H1 (cell line): ENCODE measurements around the gene TPM1. TPM values are rescaled to one million over a fixed set of nuclear protein-coding genes. Genes with fewer than 3 reads are reported as not detected.

Source experiments
- CTCF ChIA-PET: fragments of 300-600 bp; sonication (Branson Sonifier 250); formaldehyde crosslinking; loops from one replicate; lab custom pipeline; 2021; ENCODE audit not compliant: partially characterized antibody; lab: Charles Lee
- POLR2A ChIA-PET: fragments of 300-600 bp; sonication (Branson Sonifier 250); formaldehyde crosslinking; loops from one replicate; lab custom pipeline; 2021; ENCODE audit warnings: inconsistent platforms; ENCODE audit not compliant: partially characterized antibody; lab: Charles Lee
- DNase-seq, 2 experiments: peaks; one replicate each; pipeline versions ENCODE4 v3.0.0 to v3.0.0-alpha.2; 2010 to 2022; ENCODE audit warnings: low spot score in 2 of 2, low read depth in 1 of 2, mixed read lengths in 1 of 2
- FAIRE-seq: peaks from 2 replicates; lab custom pipeline; 2011; peaks lifted over from hg19 to GRCh38; lab: Jason Lieb, UNC
- H2AFZ ChIP-seq: 2 replicates; pipeline ENCODE4 v1.8.1; 2012; ENCODE audit warnings: low read length, inconsistent platforms
- H2AK5ac ChIP-seq: 2 replicates; pipeline ENCODE4 v1.6.1; 2013; ENCODE audit warnings: low read depth, low read length
- H2BK120ac ChIP-seq: replicated peaks from 2 replicates; pipeline ENCODE3; 2013; ENCODE audit warnings: low read depth, low read length, inconsistent platforms
- H2BK12ac ChIP-seq: 2 replicates; pipeline ENCODE4 v1.6.1; 2013; ENCODE audit warnings: low read depth, low read length
- H2BK15ac ChIP-seq: 2 replicates; pipeline ENCODE4 v1.6.1; 2013; ENCODE audit warnings: low read length
- H2BK20ac ChIP-seq: 2 replicates; pipeline ENCODE4 v1.6.1; 2013; ENCODE audit warnings: low read length
- H2BK5ac ChIP-seq: 2 replicates; pipeline ENCODE4 v1.6.1; 2013; ENCODE audit warnings: low read depth, low read length
- H3K14ac ChIP-seq: 2 replicates; pipeline ENCODE4 v1.6.1; 2013; ENCODE audit warnings: inconsistent platforms; ENCODE audit not compliant: insufficient read length
- H3K18ac ChIP-seq: 2 replicates; pipeline ENCODE4 v1.6.1; 2013; ENCODE audit warnings: low read length; ENCODE audit errors: extremely low read depth
- H3K23ac ChIP-seq: 2 replicates; pipeline ENCODE4 v1.6.1; 2013; ENCODE audit warnings: inconsistent platforms; ENCODE audit not compliant: insufficient read length
- H3K23me2 ChIP-seq: 2 replicates; pipeline ENCODE4 v1.6.1; 2013; ENCODE audit warnings: low read depth, low read length
- H3K27ac ChIP-seq: 2 replicates; pipeline ENCODE4 v1.6.1; 2011; ENCODE audit warnings: low read depth, low read length, inconsistent platforms
- H3K27me3 ChIP-seq, 4 experiments: replicated peaks in 1 of 4; 1 replicate in 1 of 4; 2 replicates in 3 of 4; pipeline versions ENCODE4 v1.6.1 to v1.8.1; 2011 to 2013; ENCODE audit warnings: low read length in 3 of 4, mild to moderate bottlenecking in 3 of 4, inconsistent platforms in 2 of 4, mixed read lengths in 2 of 4, moderate library complexity in 1 of 4; ENCODE audit not compliant: control insufficient read depth in 3 of 4, insufficient read depth in 3 of 4; ENCODE audit errors: extremely low read depth in 1 of 4
- H3K36me3 ChIP-seq, 4 experiments: 2 replicates each; pipeline versions ENCODE4 v1.6.1 to v1.8.1; 2011 to 2013; ENCODE audit warnings: mild to moderate bottlenecking in 4 of 4, low read length in 3 of 4, moderate library complexity in 2 of 4, control low read depth in 1 of 4, inconsistent platforms in 1 of 4; ENCODE audit not compliant: insufficient read depth in 4 of 4, control insufficient read depth in 2 of 4
- H3K4ac ChIP-seq: replicated peaks from 2 replicates; pipeline ENCODE3; 2013; ENCODE audit warnings: low read length, low read depth, mixed read lengths, inconsistent platforms; ENCODE audit not compliant: insufficient read length
- H3K4me1 ChIP-seq, 4 experiments: replicated peaks in 1 of 4; 1 replicate in 1 of 4; 2 replicates in 3 of 4; pipeline versions ENCODE4 v1.6.1 to v1.8.1; 2011 to 2013; ENCODE audit warnings: low read length in 3 of 4, inconsistent platforms in 2 of 4, mixed read lengths in 1 of 4; ENCODE audit not compliant: insufficient read depth in 4 of 4, control insufficient read depth in 3 of 4
- H3K4me2 ChIP-seq, 2 experiments: 2 replicates each; pipeline versions ENCODE4 v1.6.1 to v1.8.1; 2011 to 2013; ENCODE audit warnings: low read depth in 2 of 2, low read length in 2 of 2, control low read depth in 1 of 2, inconsistent platforms in 1 of 2, mild to moderate bottlenecking in 1 of 2; ENCODE audit not compliant: insufficient read depth in 1 of 2
- H3K4me3 ChIP-seq, 4 experiments: fragments of 200-600, 300-600 bp in 1 of 4; sonication (generic), shearing (Covaris generic), sonication (Bioruptor Twin) in 1 of 4; 2 replicates each; pipeline versions ENCODE4 v1.5.1 to v1.8.1; 2011 to 2016; ENCODE audit warnings: low read length in 4 of 4, low read depth in 3 of 4, control low read depth in 2 of 4, inconsistent platforms in 2 of 4, mild to moderate bottlenecking in 2 of 4, mixed read lengths in 1 of 4, moderate library complexity in 1 of 4; ENCODE audit not compliant: insufficient read depth in 2 of 4; ENCODE audit errors: extremely low read depth in 1 of 4
- H3K56ac ChIP-seq: replicated peaks from 2 replicates; pipeline ENCODE3; 2013; ENCODE audit warnings: low read depth, mild to moderate bottlenecking, mixed read lengths, low read length, inconsistent platforms; ENCODE audit not compliant: insufficient read length
- H3K79me1 ChIP-seq: 2 replicates; pipeline ENCODE4 v1.6.1; 2013; ENCODE audit warnings: low read depth, low read length, control low read depth
- H3K79me2 ChIP-seq, 2 experiments: 2 replicates each; pipeline versions ENCODE4 v1.6.1 to v1.8.1; 2012 to 2013; ENCODE audit warnings: low read length in 2 of 2, mild to moderate bottlenecking in 2 of 2, inconsistent platforms in 1 of 2; ENCODE audit not compliant: insufficient read depth in 2 of 2, control insufficient read depth in 1 of 2
- H3K9ac ChIP-seq, 4 experiments: replicated peaks in 1 of 4; 1 replicate in 1 of 4; 2 replicates in 3 of 4; pipeline versions ENCODE4 v1.6.1 to v1.8.1; 2011 to 2013; ENCODE audit warnings: low read depth in 3 of 4, low read length in 3 of 4, control low read depth in 2 of 4, mild to moderate bottlenecking in 2 of 4, moderate library complexity in 2 of 4, inconsistent platforms in 1 of 4; ENCODE audit errors: extremely low read depth in 1 of 4
- H3K9me3 ChIP-seq, 2 experiments: 2 replicates each; pipeline versions ENCODE4 v1.6.1 to v1.8.1; 2012 to 2013; ENCODE audit warnings: mild to moderate bottlenecking in 2 of 2, moderate library complexity in 2 of 2, control low read depth in 1 of 2, inconsistent platforms in 1 of 2, low read depth in 1 of 2, low read length in 1 of 2, mixed read lengths in 1 of 2; ENCODE audit not compliant: insufficient read depth in 2 of 2
- H4K20me1 ChIP-seq, 2 experiments: replicated peaks in 1 of 2; 2 replicates each; pipeline versions ENCODE3 to v1.8.1; 2011 to 2013; ENCODE audit warnings: inconsistent platforms in 2 of 2, low read length in 2 of 2, mild to moderate bottlenecking in 1 of 2; ENCODE audit not compliant: insufficient read depth in 2 of 2, control insufficient read depth in 1 of 2
- H4K5ac ChIP-seq: 2 replicates; pipeline ENCODE4 v1.6.1; 2013; ENCODE audit warnings: low read length, low read depth, mixed read lengths, inconsistent platforms; ENCODE audit not compliant: insufficient read length
- H4K8ac ChIP-seq: 2 replicates; pipeline ENCODE4 v1.8.0; 2013; ENCODE audit warnings: mild to moderate bottlenecking, moderate library complexity, low read length, inconsistent platforms; ENCODE audit not compliant: insufficient read depth; ENCODE audit errors: extremely low read depth
- H4K91ac ChIP-seq: replicated peaks from 2 replicates; pipeline ENCODE3; 2013; ENCODE audit warnings: low read length, mixed read lengths, inconsistent platforms; ENCODE audit not compliant: insufficient read length
- HDAC6 ChIP-seq: IDR thresholded peaks from one replicate; pipeline ENCODE4 v1.7.1; 2012; ENCODE audit warnings: low read depth, mild to moderate bottlenecking, inconsistent platforms, low read length, moderate library complexity
- KDM5A ChIP-seq: fragments of 200-600 bp; IDR thresholded peaks from 2 replicates; pipeline ENCODE4 v1.7.1; 2012; ENCODE audit warnings: mild to moderate bottlenecking, low read length, inconsistent platforms, mixed read lengths
- POU5F1 ChIP-seq: IDR thresholded peaks from 2 replicates; pipeline ENCODE4 v1.6.1; 2011; ENCODE audit warnings: low read depth, mild to moderate bottlenecking, low read length, moderate library complexity
- RNF2 ChIP-seq: fragments of 200-900, 300-1000 bp; sonication (generic); IDR thresholded peaks from 2 replicates; pipeline ENCODE4 v1.7.1; 2016; ENCODE audit warnings: borderline replicate concordance, low read depth, mild to moderate bottlenecking, antibody characterized with exemption, low read length; ENCODE audit not compliant: poor library complexity, severe bottlenecking; ENCODE audit errors: missing control alignments
- SP1 ChIP-seq: IDR thresholded peaks from 2 replicates; pipeline ENCODE4 v1.6.1; 2011; ENCODE audit warnings: low read depth, low read length
- SP2 ChIP-seq: IDR thresholded peaks from 2 replicates; pipeline ENCODE4 v1.6.1; 2012; ENCODE audit warnings: mild to moderate bottlenecking, low read length, inconsistent platforms
- TAF7 ChIP-seq: optimal IDR thresholded peaks from 2 replicates; pipeline ENCODE3; 2011; ENCODE audit warnings: low read depth, mild to moderate bottlenecking, inconsistent platforms, low read length, moderate library complexity, borderline replicate concordance
- WGBS, 2 experiments: shearing (Covaris generic) in 1 of 2; methylation state at CpG; one replicate each; pipeline versions ENCODE4 v1.1.6 to v1.1.7; 2013 to 2015; ENCODE audit warnings: low lambda C conversion rate in 2 of 2, mixed read lengths in 2 of 2, inconsistent platforms in 1 of 2, low coverage in 1 of 2, missing lambda C conversion rate in 1 of 2; ENCODE audit not compliant: insufficient replicate concordance in 2 of 2, insufficient coverage in 1 of 2, insufficient read length in 1 of 2; ENCODE audit errors: extremely low coverage in 1 of 2, missing lambda C conversion rate in 1 of 2; 5-methylcytosine and 5-hydroxymethylcytosine counted together
- polyA plus RNA-seq, 7 experiments: library from polyadenylated mRNA; depleted of rRNA in 3 of 7; stranded (reverse) in 5 of 7; unstranded in 2 of 7; fragments of >200 nt in 5 of 7; fragments of 200-250 nt in 2 of 7; gene quantifications; 1 replicate in 5 of 7; 2 replicates in 1 of 7; 4 replicates in 1 of 7; pipeline versions ENCODE4 v1.2.1 to v1.2.3, GENCODE V29; 2011 to 2013; ENCODE audit warnings: missing spikeins in 2 of 7, mixed read lengths in 2 of 7
- total RNA-seq: library from RNA; stranded (reverse); fragmentation: NEBNext Ultra II Directional; extraction: Animal tissue kit (Norgen Biotek cat#: 25700); gene quantifications from 2 replicates; pipeline ENCODE4 v1.2.1, GENCODE V29; 2021
- TF ChIP-seq, protein P1 (sequence below): IDR thresholded peaks from 2 replicates; pipeline ENCODE4 v1.6.1; 2012; ENCODE audit warnings: inconsistent platforms
- TF ChIP-seq, protein P2 (sequence below), 3 experiments: IDR thresholded peaks; 1 replicate in 2 of 3; 2 replicates in 1 of 3; pipeline versions ENCODE4 v1.5.1 to v1.6.1; 2011; ENCODE audit warnings: low read length in 3 of 3, mild to moderate bottlenecking in 3 of 3, inconsistent platforms in 2 of 3, low read depth in 1 of 3, moderate library complexity in 1 of 3; ENCODE audit not compliant: insufficient read depth in 1 of 3; ENCODE audit errors: control extremely low read depth in 1 of 3

Gene TPM1
- total and polyA plus RNA-seq, 2 of the 8 experiments (the other 6 are each of a cell fraction or from before 2014, with no cell fraction given): 258 to 579 TPM

DNA sequence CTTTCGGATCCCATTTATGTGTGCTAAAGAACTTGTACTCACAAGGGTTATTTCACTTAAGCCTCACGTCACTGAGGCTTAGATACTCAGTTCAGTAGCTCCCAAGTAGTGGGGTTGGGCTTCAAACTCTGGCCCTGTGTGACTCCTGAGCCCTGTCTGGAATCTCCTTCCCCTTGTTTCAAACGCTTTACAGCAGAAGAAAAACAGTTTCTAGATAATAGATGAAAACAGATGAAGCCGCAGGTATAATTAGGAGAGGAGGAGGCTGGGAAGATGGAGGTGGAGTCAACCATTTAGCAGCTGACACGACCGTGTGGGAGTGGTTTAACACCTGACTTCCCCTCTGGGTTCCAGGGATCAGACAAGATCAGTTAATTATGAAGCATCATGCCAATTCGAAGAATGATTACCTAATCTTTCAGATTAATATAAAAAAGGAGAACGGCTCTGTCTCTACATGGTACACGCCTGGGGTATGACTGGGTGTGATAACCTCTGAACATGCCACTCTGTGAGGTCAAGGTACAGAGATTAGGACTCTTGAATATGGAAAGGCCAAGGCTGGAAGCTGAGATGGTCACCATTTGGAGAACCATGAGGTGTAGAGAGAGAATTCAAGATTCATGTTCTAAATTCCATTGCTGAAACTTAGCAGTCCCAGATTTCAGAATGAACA is 31.1 kb downstream of the TPM1 start:
- no peak overlapping the region for H3K14ac ChIP-seq
- no peak overlapping the region for H3K4me3 ChIP-seq
- no peak overlapping the region for H2BK120ac ChIP-seq
- H4K5ac ChIP-seq: no peak overlapping the region
- 88% methylated on average over 9 of the region's 9 CpGs; no CpG with 5 or more reads in 1 of the 2 experiments for WGBS, 2 experiments
- ChIA-PET CTCF (interaction anchor here (0.8 to 3.4 kb wide), 5 partner anchors 9 to 35 kb away, joined by 3 to 12 read pairs (median 4); no protein-coding TSS in a partner anchor), POLR2A (interaction anchor here (1.2 to 18.9 kb wide), 3 partner anchors 14 to 32 kb away, joined by 3 to 635 read pairs (median 325); partner anchors contain the start of gene TPM1)
- H3K9ac ChIP-seq: no peak overlapping the region
- 0 out of 2 replicates have a peak overlapping the region, but pooled peaks have one; percentile 7 for H2AK5ac ChIP-seq
- peaks cover 0 to 34% (median 16%) of the 10 kb centered on the region in 4 experiments; a peak in 7 of 8 replicates for H3K36me3 ChIP-seq
- H4K8ac ChIP-seq: no peak overlapping the region
- no peak overlapping the region for H3K27ac ChIP-seq
- H3K4ac ChIP-seq: no peak overlapping the region
- FAIRE-seq: no peak
- no peaks in the 10 kb centered on the region for H4K20me1 ChIP-seq
- no peak overlapping the region for H3K4me2 ChIP-seq
- H3K79me1 ChIP-seq: no peaks in the 10 kb centered on the region
- H4K91ac ChIP-seq: no peak overlapping the region
- no peak overlapping the region for H2BK15ac ChIP-seq
- DNase-seq: no peak
- no peak overlapping the region for H2BK20ac ChIP-seq
- H2BK12ac ChIP-seq: no peak overlapping the region; the same call in 1 of the 2 replicates
- no peak overlapping the region for H3K56ac ChIP-seq
- H2AFZ ChIP-seq: no peak overlapping the region
- H3K4me1 ChIP-seq: peaks cover 15 to 27% (median 20%) of the 10 kb centered on the region in 4 experiments
- no peak overlapping the region; the same call in none of the 2 replicates for H3K18ac ChIP-seq
- no peaks in the 10 kb centered on the region for H3K79me2 ChIP-seq
- no peak overlapping the region for H3K23ac ChIP-seq
- no peaks in the 10 kb centered on the region for H3K9me3 ChIP-seq
- no peaks in the 10 kb centered on the region for H3K27me3 ChIP-seq
- no peaks in the 10 kb centered on the region for H3K23me2 ChIP-seq
- no peak overlapping the region for H2BK5ac ChIP-seq
- TF ChIP-seq HDAC6: no peak
- TF ChIP-seq RNF2: no peak
- no peak for TF ChIP-seq POU5F1
- TF ChIP-seq, protein P1, sequence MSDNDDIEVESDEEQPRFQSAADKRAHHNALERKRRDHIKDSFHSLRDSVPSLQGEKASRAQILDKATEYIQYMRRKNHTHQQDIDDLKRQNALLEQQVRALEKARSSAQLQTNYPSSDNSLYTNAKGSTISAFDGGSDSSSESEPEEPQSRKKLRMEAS: no peak
- no peak for TF ChIP-seq SP2
- no peak for TF ChIP-seq KDM5A
- TF ChIP-seq SP1: no peak
- TF ChIP-seq, protein P2, sequence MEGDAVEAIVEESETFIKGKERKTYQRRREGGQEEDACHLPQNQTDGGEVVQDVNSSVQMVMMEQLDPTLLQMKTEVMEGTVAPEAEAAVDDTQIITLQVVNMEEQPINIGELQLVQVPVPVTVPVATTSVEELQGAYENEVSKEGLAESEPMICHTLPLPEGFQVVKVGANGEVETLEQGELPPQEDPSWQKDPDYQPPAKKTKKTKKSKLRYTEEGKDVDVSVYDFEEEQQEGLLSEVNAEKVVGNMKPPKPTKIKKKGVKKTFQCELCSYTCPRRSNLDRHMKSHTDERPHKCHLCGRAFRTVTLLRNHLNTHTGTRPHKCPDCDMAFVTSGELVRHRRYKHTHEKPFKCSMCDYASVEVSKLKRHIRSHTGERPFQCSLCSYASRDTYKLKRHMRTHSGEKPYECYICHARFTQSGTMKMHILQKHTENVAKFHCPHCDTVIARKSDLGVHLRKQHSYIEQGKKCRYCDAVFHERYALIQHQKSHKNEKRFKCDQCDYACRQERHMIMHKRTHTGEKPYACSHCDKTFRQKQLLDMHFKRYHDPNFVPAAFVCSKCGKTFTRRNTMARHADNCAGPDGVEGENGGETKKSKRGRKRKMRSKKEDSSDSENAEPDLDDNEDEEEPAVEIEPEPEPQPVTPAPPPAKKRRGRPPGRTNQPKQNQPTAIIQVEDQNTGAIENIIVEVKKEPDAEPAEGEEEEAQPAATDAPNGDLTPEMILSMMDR (IDR thresholded peaks at IDR 0.05; ENCODE audit: control extremely low read depth in 1 of 3, insufficient read depth in 1 of 3, low read depth in 1 of 3, low read length in 3 of 3): no peak
- TF ChIP-seq TAF7: no peak
